Measurements from ENCODE around the gene FOXN3. TPM values are rescaled to one million over a fixed set of nuclear protein-coding genes. Genes with fewer than 3 reads are reported as not detected.

The FOXN3 gene
- total and polyA plus RNA-seq, 2 experiments from 2014 or later, result 98.9 to 167 TPM

GRCh38 chr14:89377544-89377943, 39.5 kb downstream of the FOXN3 start:
- H3K4me2 ChIP-seq, result no peak overlapping the region
- Mint-ChIP-seq H3K27ac (no peak overlapping the region), H3K36me3 (ENCODE audit: low read depth) (peaks cover 69% of the 10 kb centered on the region), H3K27me3 (ENCODE audit: insufficient read depth, low read depth, poor library complexity) (peaks cover 14% of the 10 kb centered on the region), H3K4me1 (peaks cover 35% of the 10 kb centered on the region), H3K9me3 (peaks cover 14% of the 10 kb centered on the region), H3K4me3 (no peak overlapping the region)
- H3K27ac ChIP-seq (ENCODE audit: low read depth), result no peak overlapping the region
- peaks cover 11% of the 10 kb centered on the region; the same call in 1 of the 2 replicates for H3F3A ChIP-seq (replicated peaks; ENCODE audit: low read depth)
- H2AFZ ChIP-seq, result no peak overlapping the region
- peaks cover 100% of the 10 kb centered on the region for H3K79me2 ChIP-seq (replicated peaks; ENCODE audit: insufficient read depth)
- H3K4me1 ChIP-seq (ENCODE audit: insufficient read depth), result peaks cover 37% of the 10 kb centered on the region
- 0 out of 2 replicates have a peak, but pooled peaks cover 6% of the 10 kb centered on the region for H3K36me3 ChIP-seq (ENCODE audit: insufficient read depth)
- H3K4me3 ChIP-seq, result no peak overlapping the region
- H3K9me2 ChIP-seq (ENCODE audit: insufficient read depth), result no peaks in the 10 kb centered on the region
- H3K27me3 ChIP-seq (ENCODE audit: insufficient read depth), result no peaks in the 10 kb centered on the region
- DNase-seq (ENCODE audit: low spot score), result no peak
- ATAC-seq, result no peak
- peaks cover 52% of the 10 kb centered on the region for H4K20me1 ChIP-seq (replicated peaks; ENCODE audit: insufficient read depth)
- TF ChIP-seq ZNF114 (CRISPR knock-in tag; IDR thresholded peaks at IDR 0.05) (no peak), CREB1 (CRISPR knock-in tag; IDR thresholded peaks at IDR 0.05; ENCODE audit: low read depth) (no peak), EZH2phosphoT487 (IDR thresholded peaks at IDR 0.05; ENCODE audit: unreplicated experiment) (no peak), POLR2AphosphoS5 (IDR thresholded peaks at IDR 0.05; ENCODE audit: low read depth) (no peak)
- TF ChIP-seq, protein P1, sequence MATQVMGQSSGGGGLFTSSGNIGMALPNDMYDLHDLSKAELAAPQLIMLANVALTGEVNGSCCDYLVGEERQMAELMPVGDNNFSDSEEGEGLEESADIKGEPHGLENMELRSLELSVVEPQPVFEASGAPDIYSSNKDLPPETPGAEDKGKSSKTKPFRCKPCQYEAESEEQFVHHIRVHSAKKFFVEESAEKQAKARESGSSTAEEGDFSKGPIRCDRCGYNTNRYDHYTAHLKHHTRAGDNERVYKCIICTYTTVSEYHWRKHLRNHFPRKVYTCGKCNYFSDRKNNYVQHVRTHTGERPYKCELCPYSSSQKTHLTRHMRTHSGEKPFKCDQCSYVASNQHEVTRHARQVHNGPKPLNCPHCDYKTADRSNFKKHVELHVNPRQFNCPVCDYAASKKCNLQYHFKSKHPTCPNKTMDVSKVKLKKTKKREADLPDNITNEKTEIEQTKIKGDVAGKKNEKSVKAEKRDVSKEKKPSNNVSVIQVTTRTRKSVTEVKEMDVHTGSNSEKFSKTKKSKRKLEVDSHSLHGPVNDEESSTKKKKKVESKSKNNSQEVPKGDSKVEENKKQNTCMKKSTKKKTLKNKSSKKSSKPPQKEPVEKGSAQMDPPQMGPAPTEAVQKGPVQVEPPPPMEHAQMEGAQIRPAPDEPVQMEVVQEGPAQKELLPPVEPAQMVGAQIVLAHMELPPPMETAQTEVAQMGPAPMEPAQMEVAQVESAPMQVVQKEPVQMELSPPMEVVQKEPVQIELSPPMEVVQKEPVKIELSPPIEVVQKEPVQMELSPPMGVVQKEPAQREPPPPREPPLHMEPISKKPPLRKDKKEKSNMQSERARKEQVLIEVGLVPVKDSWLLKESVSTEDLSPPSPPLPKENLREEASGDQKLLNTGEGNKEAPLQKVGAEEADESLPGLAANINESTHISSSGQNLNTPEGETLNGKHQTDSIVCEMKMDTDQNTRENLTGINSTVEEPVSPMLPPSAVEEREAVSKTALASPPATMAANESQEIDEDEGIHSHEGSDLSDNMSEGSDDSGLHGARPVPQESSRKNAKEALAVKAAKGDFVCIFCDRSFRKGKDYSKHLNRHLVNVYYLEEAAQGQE (IDR thresholded peaks at IDR 0.05; ENCODE audit: unreplicated experiment), result no peak
- TF ChIP-seq, protein P2, sequence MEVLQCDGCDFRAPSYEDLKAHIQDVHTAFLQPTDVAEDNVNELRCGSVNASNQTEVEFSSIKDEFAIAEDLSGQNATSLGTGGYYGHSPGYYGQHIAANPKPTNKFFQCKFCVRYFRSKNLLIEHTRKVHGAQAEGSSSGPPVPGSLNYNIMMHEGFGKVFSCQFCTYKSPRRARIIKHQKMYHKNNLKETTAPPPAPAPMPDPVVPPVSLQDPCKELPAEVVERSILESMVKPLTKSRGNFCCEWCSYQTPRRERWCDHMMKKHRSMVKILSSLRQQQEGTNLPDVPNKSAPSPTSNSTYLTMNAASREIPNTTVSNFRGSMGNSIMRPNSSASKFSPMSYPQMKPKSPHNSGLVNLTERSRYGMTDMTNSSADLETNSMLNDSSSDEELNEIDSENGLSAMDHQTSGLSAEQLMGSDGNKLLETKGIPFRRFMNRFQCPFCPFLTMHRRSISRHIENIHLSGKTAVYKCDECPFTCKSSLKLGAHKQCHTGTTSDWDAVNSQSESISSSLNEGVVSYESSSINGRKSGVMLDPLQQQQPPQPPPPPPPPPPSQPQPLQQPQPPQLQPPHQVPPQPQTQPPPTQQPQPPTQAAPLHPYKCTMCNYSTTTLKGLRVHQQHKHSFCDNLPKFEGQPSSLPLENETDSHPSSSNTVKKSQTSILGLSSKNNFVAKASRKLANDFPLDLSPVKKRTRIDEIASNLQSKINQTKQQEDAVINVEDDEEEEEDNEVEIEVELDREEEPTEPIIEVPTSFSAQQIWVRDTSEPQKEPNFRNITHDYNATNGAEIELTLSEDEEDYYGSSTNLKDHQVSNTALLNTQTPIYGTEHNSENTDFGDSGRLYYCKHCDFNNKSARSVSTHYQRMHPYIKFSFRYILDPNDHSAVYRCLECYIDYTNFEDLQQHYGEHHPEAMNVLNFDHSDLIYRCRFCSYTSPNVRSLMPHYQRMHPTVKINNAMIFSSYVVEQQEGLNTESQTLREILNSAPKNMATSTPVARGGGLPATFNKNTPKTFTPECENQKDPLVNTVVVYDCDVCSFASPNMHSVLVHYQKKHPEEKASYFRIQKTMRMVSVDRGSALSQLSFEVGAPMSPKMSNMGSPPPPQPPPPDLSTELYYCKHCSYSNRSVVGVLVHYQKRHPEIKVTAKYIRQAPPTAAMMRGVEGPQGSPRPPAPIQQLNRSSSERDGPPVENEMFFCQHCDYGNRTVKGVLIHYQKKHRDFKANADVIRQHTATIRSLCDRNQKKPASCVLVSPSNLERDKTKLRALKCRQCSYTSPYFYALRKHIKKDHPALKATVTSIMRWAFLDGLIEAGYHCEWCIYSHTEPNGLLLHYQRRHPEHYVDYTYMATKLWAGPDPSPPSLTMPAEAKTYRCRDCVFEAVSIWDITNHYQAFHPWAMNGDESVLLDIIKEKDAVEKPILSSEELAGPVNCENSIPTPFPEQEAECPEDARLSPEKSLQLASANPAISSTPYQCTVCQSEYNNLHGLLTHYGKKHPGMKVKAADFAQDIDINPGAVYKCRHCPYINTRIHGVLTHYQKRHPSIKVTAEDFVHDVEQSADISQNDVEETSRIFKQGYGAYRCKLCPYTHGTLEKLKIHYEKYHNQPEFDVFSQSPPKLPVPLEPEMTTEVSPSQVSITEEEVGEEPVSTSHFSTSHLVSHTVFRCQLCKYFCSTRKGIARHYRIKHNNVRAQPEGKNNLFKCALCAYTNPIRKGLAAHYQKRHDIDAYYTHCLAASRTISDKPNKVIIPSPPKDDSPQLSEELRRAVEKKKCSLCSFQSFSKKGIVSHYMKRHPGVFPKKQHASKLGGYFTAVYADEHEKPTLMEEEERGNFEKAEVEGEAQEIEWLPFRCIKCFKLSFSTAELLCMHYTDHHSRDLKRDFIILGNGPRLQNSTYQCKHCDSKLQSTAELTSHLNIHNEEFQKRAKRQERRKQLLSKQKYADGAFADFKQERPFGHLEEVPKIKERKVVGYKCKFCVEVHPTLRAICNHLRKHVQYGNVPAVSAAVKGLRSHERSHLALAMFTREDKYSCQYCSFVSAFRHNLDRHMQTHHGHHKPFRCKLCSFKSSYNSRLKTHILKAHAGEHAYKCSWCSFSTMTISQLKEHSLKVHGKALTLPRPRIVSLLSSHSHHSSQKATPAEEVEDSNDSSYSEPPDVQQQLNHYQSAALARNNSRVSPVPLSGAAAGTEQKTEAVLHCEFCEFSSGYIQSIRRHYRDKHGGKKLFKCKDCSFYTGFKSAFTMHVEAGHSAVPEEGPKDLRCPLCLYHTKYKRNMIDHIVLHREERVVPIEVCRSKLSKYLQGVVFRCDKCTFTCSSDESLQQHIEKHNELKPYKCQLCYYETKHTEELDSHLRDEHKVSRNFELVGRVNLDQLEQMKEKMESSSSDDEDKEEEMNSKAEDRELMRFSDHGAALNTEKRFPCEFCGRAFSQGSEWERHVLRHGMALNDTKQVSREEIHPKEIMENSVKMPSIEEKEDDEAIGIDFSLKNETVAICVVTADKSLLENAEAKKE (CRISPR knock-in tag; IDR thresholded peaks at IDR 0.05), result no peak

Measured in GM23338 (cell line).